WTC11 (cell line): Measurements from ENCODE around the gene PTPRF.

Experiments used
- CTCF ChIP-seq: fragments of 200-600 bp; IDR thresholded peaks from 2 replicates; pipeline ENCODE4 v1.8.0; 2022; ENCODE audit warnings: antibody characterized with exemption
- ELF4 ChIP-seq: sonication (generic); formaldehyde crosslinking; IDR thresholded peaks from 2 replicates; pipeline ENCODE4 v1.8.1; 2022; ENCODE audit warnings: low read depth, mild to moderate bottlenecking, moderate library complexity, missing genetic modification reagents
- PRRX2 ChIP-seq: fragments of 250-450 bp; sonication (Bioruptor Pico); IDR thresholded peaks from 2 replicates; pipeline ENCODE4 v1.8.0; 2021; ENCODE audit warnings: mild to moderate bottlenecking
- TEAD4 ChIP-seq: sonication (generic); formaldehyde crosslinking; IDR thresholded peaks from 2 replicates; pipeline ENCODE4 v1.8.0; 2022; ENCODE audit warnings: mild to moderate bottlenecking, missing genetic modification reagents
- ZNF416 ChIP-seq: fragments of 250-450 bp; sonication (Bioruptor Pico); IDR thresholded peaks from 2 replicates; pipeline ENCODE4 v1.9.0; 2021; ENCODE audit warnings: mild to moderate bottlenecking, inconsistent platforms
- ZNF532 ChIP-seq: fragments of 250-450 bp; sonication (Bioruptor Pico); IDR thresholded peaks from 2 replicates; pipeline ENCODE4 v1.9.0; 2021; ENCODE audit warnings: mild to moderate bottlenecking, borderline replicate concordance
- TF ChIP-seq, protein P1 (sequence below): sonication (generic); formaldehyde crosslinking; IDR thresholded peaks from 2 replicates; pipeline ENCODE4 v1.8.0; 2022; ENCODE audit warnings: mild to moderate bottlenecking, missing genetic modification reagents

- TF ChIP-seq CTCF (no peak), ZNF416 (CRISPR knock-in tag) (no peak), ZNF532 (CRISPR knock-in tag) (no peak), TEAD4 (no peak), PRRX2 (CRISPR knock-in tag) (no peak), ELF4 (CRISPR knock-in tag) (no peak)
- TF ChIP-seq, protein P1, sequence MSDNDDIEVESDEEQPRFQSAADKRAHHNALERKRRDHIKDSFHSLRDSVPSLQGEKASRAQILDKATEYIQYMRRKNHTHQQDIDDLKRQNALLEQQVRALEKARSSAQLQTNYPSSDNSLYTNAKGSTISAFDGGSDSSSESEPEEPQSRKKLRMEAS, result no peak
Measured at GRCh38 chr1:43551396-43551888, 20.8 kb downstream of the PTPRF start.
